Measurements from ENCODE around the gene SWAP70.
"Not testable (repeated sequence)": the region's sequence is repeated elsewhere in the genome, so short reads cannot be mapped to it uniquely, and the experiment has no call there.

The SWAP70 gene

DNA sequence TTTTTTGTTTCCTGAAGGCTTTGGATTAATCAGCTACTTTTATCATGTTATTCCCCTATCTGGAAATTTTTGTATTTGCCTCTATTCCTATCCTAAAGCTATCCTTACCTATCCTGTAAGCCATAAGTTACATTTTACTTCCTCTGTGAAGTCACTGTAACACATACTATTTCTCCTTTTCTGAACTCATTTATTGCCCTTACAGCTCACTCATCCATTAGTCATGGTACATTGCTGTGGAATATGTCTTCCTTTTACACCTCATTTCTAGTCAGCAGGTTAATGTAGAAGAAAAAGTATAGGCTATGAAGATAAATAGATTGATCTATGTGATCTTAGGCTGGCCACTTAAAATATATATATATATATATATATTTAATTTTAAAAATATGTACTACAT is 28.0 kb downstream of the SWAP70 start:
- Histone ChIP-seq H3K4me3 (ENCODE audit: low read depth, low read length) (no peak overlapping the region), H3K4me1 (ENCODE audit: control insufficient read depth, insufficient read depth, low read length) (peaks cover 40% of the 10 kb centered on the region), H3K36me3 (ENCODE audit: control insufficient read depth, insufficient read depth, low read length) (peaks cover 29% of the 10 kb centered on the region), H3K27ac (ENCODE audit: low read depth, low read length) (no peak overlapping the region), H3K27me3 (ENCODE audit: control insufficient read depth, insufficient read depth, low read length) (no peaks in the 10 kb centered on the region), H3K9ac (ENCODE audit: low read depth, low read length) (no peak overlapping the region), H3K9me3 (ENCODE audit: control insufficient read depth, insufficient read depth, low read length) (no peaks in the 10 kb centered on the region)

DNA sequence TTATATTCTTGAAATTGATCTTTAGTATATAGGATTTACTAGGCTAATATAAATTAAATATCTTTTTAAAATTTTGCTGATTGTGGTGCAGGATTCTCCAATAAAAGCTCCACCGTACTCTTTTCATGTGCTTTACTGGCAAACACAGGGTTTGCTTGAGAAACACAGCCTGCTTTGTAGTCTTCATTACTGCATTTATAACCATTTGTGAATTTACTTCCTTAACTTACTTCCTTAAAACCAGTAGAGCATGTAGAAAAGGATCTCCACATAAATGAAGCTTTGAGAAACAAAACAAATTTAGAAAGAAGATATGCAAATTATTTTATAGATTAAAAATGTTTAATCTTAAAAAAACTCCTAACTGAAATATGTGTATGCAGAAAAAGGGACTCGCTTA is 28.8 kb downstream of the SWAP70 start:
- H3K36me3 ChIP-seq (ENCODE audit: control insufficient read depth, insufficient read depth, low read length): peaks cover 32% of the 10 kb centered on the region
- no peaks in the 10 kb centered on the region for H3K27me3 ChIP-seq (ENCODE audit: control insufficient read depth, insufficient read depth, low read length)
- H3K4me3 ChIP-seq (ENCODE audit: low read depth, low read length): no peak overlapping the region
- H3K9me3 ChIP-seq (ENCODE audit: control insufficient read depth, insufficient read depth, low read length): no peaks in the 10 kb centered on the region
- H3K4me1 ChIP-seq (ENCODE audit: control insufficient read depth, insufficient read depth, low read length): peaks cover 40% of the 10 kb centered on the region
- no peak overlapping the region for H3K27ac ChIP-seq (ENCODE audit: low read depth, low read length)
- H3K9ac ChIP-seq (ENCODE audit: low read depth, low read length): no peak overlapping the region

DNA sequence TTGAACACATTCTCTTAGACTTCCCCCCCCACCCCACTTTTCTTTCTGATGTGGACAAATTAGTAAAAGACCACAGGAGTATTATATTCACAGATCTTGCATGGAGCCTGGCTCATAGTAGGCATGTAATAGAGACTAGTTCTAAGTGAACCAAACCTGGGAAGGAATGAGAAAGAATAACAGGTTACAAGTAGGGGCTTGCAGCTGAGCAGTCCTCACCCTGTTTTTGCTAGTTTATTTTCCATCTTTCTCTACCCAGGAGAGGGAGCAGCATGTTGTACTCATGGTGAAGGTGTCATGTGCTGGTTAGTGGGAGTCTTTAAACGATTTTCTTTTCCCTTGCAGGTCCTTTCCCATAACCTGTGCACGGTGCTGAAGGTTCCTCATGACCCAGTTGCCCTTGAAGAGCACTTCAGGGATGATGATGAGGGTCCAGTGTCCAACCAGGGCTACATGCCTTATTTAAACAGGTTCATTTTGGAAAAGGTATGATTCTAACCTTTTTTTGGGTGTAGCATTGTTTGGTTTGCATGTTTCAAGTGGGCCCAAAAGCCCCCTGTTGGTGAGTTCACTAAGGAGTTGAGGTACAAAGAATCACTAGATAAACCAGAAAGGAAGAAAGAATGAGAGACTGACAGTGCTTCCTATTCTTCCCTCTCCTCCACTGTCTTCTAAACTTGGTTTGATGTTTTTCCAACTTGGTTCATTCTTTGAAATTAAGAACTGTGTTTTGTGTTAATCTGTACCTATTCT is 30.1 kb downstream of the SWAP70 start:
- peaks cover 37% of the 10 kb centered on the region for H3K36me3 ChIP-seq (ENCODE audit: control insufficient read depth, insufficient read depth, low read length)
- no peak overlapping the region for H3K4me3 ChIP-seq (ENCODE audit: low read depth, low read length)
- H3K9ac ChIP-seq (ENCODE audit: low read depth, low read length): no peak overlapping the region
- no peaks in the 10 kb centered on the region for H3K9me3 ChIP-seq (ENCODE audit: control insufficient read depth, insufficient read depth, low read length)
- H3K27ac ChIP-seq (ENCODE audit: low read depth, low read length): no peak overlapping the region
- no peaks in the 10 kb centered on the region for H3K27me3 ChIP-seq (ENCODE audit: control insufficient read depth, insufficient read depth, low read length)
- H3K4me1 ChIP-seq (ENCODE audit: control insufficient read depth, insufficient read depth, low read length): peaks cover 30% of the 10 kb centered on the region

DNA sequence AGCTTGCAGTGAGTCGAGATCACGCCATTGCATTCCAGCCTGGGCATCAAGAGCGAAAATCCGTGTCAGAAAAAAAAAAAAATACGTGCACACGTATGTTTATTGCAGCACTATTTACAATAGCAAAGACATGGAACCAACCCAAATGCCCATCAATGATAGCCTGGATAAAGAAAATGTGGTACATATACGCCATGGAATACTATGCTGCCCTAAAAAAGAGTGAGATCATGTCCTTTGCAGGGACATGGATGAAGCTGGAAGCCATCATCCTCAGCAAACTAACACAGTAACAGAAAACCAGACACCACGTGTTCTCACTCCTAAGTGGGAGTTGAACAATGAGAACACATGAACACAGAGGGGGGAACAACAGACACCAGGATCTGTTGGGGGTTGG is 31.4 kb downstream of the SWAP70 start:
- not testable (repeated sequence) for H3K27ac ChIP-seq (ENCODE audit: low read depth, low read length); H3K9ac ChIP-seq (ENCODE audit: low read depth, low read length); H3K27me3 ChIP-seq (ENCODE audit: control insufficient read depth, insufficient read depth, low read length); H3K4me3 ChIP-seq (ENCODE audit: low read depth, low read length); H3K9me3 ChIP-seq (ENCODE audit: control insufficient read depth, insufficient read depth, low read length)
- H3K4me1 ChIP-seq (ENCODE audit: control insufficient read depth, insufficient read depth, low read length): peaks cover 22% of the 10 kb centered on the region
- H3K36me3 ChIP-seq (ENCODE audit: control insufficient read depth, insufficient read depth, low read length): peaks cover 37% of the 10 kb centered on the region

DNA sequence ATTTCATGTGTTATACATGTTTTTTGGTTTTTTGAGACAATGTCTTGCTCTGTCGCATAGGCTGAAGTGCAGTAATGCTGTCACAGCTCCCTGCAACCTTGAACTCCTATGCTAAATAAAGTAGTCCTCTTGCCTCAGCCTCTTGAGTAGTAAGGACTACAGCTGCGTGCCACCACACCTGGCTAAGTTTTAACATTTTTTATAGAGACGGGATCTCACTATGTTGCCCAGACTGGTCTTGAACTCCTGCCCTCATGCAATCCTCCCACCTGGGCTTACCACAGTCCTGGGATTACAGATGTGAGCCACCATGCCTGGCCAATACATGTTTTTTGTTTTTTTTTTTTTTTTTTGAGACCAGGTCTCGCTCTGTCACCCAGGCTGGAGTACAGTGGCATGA is 33.9 kb downstream of the SWAP70 start:
- H3K9me3 ChIP-seq (ENCODE audit: control insufficient read depth, insufficient read depth, low read length): no peaks in the 10 kb centered on the region
- H3K4me1 ChIP-seq (ENCODE audit: control insufficient read depth, insufficient read depth, low read length): peaks cover 13% of the 10 kb centered on the region
- H3K27me3 ChIP-seq (ENCODE audit: control insufficient read depth, insufficient read depth, low read length): no peaks in the 10 kb centered on the region
- H3K36me3 ChIP-seq (ENCODE audit: control insufficient read depth, insufficient read depth, low read length): peaks cover 37% of the 10 kb centered on the region
- H3K27ac ChIP-seq (ENCODE audit: low read depth, low read length): no peak overlapping the region
- no peak overlapping the region for H3K9ac ChIP-seq (ENCODE audit: low read depth, low read length)
- no peak overlapping the region for H3K4me3 ChIP-seq (ENCODE audit: low read depth, low read length)

DNA sequence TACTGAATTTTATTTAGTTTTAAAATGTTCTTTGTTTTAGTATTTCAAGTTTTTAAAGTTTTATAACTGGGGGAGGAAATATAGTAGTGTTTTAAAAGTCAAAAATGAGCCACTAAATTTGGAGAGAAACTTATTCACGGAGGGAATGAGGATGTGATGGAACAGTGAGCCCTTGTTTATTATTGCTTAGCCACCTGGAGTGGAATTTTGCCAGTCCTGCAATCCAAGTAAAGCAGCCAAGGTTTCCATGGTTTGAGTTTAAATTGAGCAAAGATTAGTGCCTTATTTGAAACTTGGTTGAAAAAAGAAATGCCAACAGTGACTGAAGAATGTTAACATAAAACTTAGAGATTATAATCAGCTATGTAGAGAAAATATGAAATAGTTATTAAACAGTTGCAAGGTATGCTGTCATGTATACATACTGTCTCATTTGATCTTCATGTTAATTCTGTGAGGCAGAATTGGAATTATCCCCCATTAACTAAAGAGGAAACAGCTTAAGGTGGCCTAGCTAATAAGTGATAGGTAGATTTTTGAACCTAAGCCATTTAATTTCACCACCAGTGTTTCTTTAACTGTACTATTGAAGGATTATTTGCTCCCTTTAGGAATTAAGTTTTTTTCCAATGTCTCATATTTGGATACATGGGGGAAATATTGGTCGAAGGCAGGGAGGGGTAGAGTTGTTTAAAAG is 36.4 kb downstream of the SWAP70 start:
- Histone ChIP-seq H3K9me3 (ENCODE audit: control insufficient read depth, insufficient read depth, low read length) (no peaks in the 10 kb centered on the region), H3K27me3 (ENCODE audit: control insufficient read depth, insufficient read depth, low read length) (no peaks in the 10 kb centered on the region), H3K9ac (ENCODE audit: low read depth, low read length) (no peak overlapping the region), H3K36me3 (ENCODE audit: control insufficient read depth, insufficient read depth, low read length) (peaks cover 24% of the 10 kb centered on the region), H3K27ac (ENCODE audit: low read depth, low read length) (no peak overlapping the region), H3K4me1 (ENCODE audit: control insufficient read depth, insufficient read depth, low read length) (peaks cover 4% of the 10 kb centered on the region), H3K4me3 (ENCODE audit: low read depth, low read length) (no peak overlapping the region)

DNA sequence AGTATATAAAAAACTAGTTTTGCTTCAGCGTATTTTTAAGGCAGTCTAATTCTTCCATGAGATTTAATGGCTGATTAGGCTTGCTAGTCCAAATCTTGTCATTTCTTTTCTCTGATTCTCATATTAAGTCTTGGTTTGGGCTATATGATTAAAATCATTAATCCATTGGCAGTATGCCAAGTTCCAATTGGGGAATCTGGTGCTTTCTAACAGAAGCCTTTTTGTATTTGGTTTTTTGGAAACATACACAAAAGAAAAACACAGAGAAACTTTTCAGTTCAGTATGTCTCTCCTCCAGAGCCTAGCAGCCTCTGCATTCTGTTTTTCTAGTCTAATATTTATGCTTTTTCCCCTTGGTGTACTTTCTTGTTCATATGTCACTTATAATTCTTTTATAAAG is 37.9 kb downstream of the SWAP70 start:
- Histone ChIP-seq H3K9ac (ENCODE audit: low read depth, low read length) (no peak overlapping the region), H3K4me1 (ENCODE audit: control insufficient read depth, insufficient read depth, low read length) (peaks cover 4% of the 10 kb centered on the region), H3K9me3 (ENCODE audit: control insufficient read depth, insufficient read depth, low read length) (no peaks in the 10 kb centered on the region), H3K4me3 (ENCODE audit: low read depth, low read length) (no peak overlapping the region), H3K27me3 (ENCODE audit: control insufficient read depth, insufficient read depth, low read length) (no peaks in the 10 kb centered on the region), H3K27ac (ENCODE audit: low read depth, low read length) (no peak overlapping the region), H3K36me3 (ENCODE audit: control insufficient read depth, insufficient read depth, low read length) (peaks cover 8% of the 10 kb centered on the region; the same call in 1 of the 2 replicates)

DNA sequence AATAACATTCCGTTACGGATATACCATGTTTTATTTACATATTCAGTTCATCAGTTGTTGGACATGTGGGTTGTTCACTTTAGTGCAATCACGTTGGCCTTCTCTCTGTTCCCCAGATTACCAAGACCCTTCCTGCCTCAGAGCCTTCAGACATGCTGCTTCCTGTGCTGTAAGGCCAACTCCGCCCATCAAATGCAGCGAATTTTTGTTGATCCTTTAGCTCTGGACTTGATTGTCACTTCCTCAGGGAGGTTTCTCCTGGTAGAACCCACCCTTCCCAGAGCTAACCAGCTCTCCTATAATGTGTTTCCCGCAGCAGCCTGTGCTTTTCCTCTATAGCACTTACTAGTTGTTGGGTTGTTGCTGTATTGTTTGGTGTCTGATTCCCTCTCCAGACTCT is 39.4 kb downstream of the SWAP70 start:
- Histone ChIP-seq H3K9ac (ENCODE audit: low read depth, low read length) (no peak overlapping the region), H3K4me1 (ENCODE audit: control insufficient read depth, insufficient read depth, low read length) (peaks cover 4% of the 10 kb centered on the region), H3K27me3 (ENCODE audit: control insufficient read depth, insufficient read depth, low read length) (no peaks in the 10 kb centered on the region), H3K9me3 (ENCODE audit: control insufficient read depth, insufficient read depth, low read length) (no peaks in the 10 kb centered on the region), H3K36me3 (ENCODE audit: control insufficient read depth, insufficient read depth, low read length) (peaks cover 3% of the 10 kb centered on the region; the same call in 1 of the 2 replicates), H3K27ac (ENCODE audit: low read depth, low read length) (no peak overlapping the region), H3K4me3 (ENCODE audit: low read depth, low read length) (no peak overlapping the region)

DNA sequence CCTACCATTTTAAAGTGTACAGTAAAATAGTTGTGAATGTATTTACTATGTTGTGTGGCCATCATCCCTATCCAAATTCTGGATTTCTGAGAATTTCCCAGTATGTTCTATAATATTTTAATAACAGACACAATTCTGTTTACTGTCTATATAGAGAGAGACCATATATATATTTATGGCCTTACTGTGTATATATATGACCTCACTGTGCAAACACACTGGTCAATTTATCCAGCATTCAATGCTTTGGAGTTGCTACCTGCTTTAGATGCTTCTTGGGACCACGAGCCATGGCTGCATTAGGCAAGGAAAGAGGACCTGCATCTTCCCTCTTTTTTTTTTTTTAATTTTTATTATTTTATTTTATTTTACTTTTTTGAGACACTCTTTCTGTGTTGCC is 40.2 kb downstream of the SWAP70 start:
- Histone ChIP-seq H3K4me1 (ENCODE audit: control insufficient read depth, insufficient read depth, low read length) (peaks cover 4% of the 10 kb centered on the region), H3K4me3 (ENCODE audit: low read depth, low read length) (no peak overlapping the region), H3K27me3 (ENCODE audit: control insufficient read depth, insufficient read depth, low read length) (no peaks in the 10 kb centered on the region), H3K9ac (ENCODE audit: low read depth, low read length) (no peak overlapping the region), H3K9me3 (ENCODE audit: control insufficient read depth, insufficient read depth, low read length) (no peaks in the 10 kb centered on the region), H3K27ac (ENCODE audit: low read depth, low read length) (no peak overlapping the region), H3K36me3 (ENCODE audit: control insufficient read depth, insufficient read depth, low read length) (no peaks in the 10 kb centered on the region)

DNA sequence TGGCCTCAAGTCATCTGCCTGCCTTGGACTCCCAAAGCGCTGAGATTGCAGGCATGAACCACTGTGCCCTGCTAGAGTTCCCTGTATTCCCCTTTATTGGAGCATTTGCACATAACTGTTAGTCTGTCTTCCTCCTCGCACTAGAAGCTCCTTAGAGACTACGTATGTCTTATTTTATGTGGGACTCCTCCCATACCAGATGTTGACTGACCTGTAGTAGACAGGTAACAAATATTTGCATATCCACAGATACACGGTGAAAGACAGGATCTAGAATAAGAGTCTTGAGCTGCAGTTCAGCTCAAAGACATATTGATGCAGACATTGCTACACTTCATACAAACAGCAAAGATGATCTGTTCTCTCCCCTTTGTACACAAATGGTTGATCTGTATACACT is 40.7 kb downstream of the SWAP70 start:
- no peaks in the 10 kb centered on the region for H3K27me3 ChIP-seq (ENCODE audit: control insufficient read depth, insufficient read depth, low read length)
- H3K27ac ChIP-seq (ENCODE audit: low read depth, low read length): no peak overlapping the region
- no peak overlapping the region for H3K9ac ChIP-seq (ENCODE audit: low read depth, low read length)
- H3K4me1 ChIP-seq (ENCODE audit: control insufficient read depth, insufficient read depth, low read length): peaks cover 8% of the 10 kb centered on the region
- H3K9me3 ChIP-seq (ENCODE audit: control insufficient read depth, insufficient read depth, low read length): no peaks in the 10 kb centered on the region
- no peak overlapping the region for H3K4me3 ChIP-seq (ENCODE audit: low read depth, low read length)
- no peaks in the 10 kb centered on the region for H3K36me3 ChIP-seq (ENCODE audit: control insufficient read depth, insufficient read depth, low read length)

DNA sequence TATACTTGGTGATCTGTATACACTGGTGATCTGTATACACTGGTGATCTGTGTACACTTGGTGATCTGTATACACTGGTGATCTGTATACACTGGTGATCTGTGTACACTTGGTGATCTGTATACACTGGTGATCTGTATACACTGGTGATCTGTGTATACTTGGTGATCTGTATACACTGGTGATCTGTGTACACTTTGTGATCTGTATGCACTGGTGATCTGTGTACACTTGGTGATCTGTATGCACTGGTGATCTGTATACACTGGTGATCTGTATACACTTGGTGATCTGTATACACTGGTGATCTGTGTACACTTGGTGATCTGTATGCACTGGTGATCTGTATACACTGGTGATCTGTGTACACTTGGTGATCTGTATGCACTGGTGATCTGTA is 41.5 kb downstream of the SWAP70 start:
- H3K4me3 ChIP-seq (ENCODE audit: low read depth, low read length); H3K36me3 ChIP-seq (ENCODE audit: control insufficient read depth, insufficient read depth, low read length); H3K27ac ChIP-seq (ENCODE audit: low read depth, low read length); H3K9ac ChIP-seq (ENCODE audit: low read depth, low read length); H3K9me3 ChIP-seq (ENCODE audit: control insufficient read depth, insufficient read depth, low read length); H3K27me3 ChIP-seq (ENCODE audit: control insufficient read depth, insufficient read depth, low read length): not testable (repeated sequence)
- H3K4me1 ChIP-seq (ENCODE audit: control insufficient read depth, insufficient read depth, low read length): peaks cover 15% of the 10 kb centered on the region
